SU-DHL-6 (cell line): Measurements from ENCODE around the gene SLC39A5.

Experiments
- H2AFZ ChIP-seq: fragments of 200-600 bp; sonication (generic); 2 replicates; pipeline ENCODE4 v1.6.1; 2014; ENCODE audit warnings: low read depth, mild to moderate bottlenecking, moderate library complexity, mixed read lengths, antibody characterized with exemption, low read length; ENCODE audit not compliant: severe bottlenecking
- H3F3A ChIP-seq: fragments of 200-600 bp; shearing (Covaris generic); 2 replicates; pipeline ENCODE4 v1.6.0; 2016; ENCODE audit warnings: antibody characterized with exemption, mild to moderate bottlenecking; ENCODE audit not compliant: insufficient read depth
- H3K27ac ChIP-seq: fragments of 200-600 bp; sonication (generic); 2 replicates; pipeline ENCODE4 v1.5.1; 2016; ENCODE audit warnings: low read depth, mild to moderate bottlenecking, low read length, moderate library complexity, mixed read lengths
- H3K27me3 ChIP-seq: fragments of 200-600 bp; sonication (generic), shearing (Covaris generic); 2 replicates; pipeline ENCODE4 v1.6.0; 2014; ENCODE audit warnings: mild to moderate bottlenecking, low read length
- H3K36me3 ChIP-seq: fragments of 200-600 bp; sonication (generic); 2 replicates; pipeline ENCODE4 v1.6.1; 2014; ENCODE audit warnings: mild to moderate bottlenecking, low read length, mixed read lengths
- H3K4me2 ChIP-seq: fragments of 300-600, 200-600 bp; shearing (Covaris generic), sonication (generic); 2 replicates; pipeline ENCODE4 v1.6.0; 2014; ENCODE audit warnings: low read length, low read depth, mild to moderate bottlenecking; ENCODE audit not compliant: poor library complexity, severe bottlenecking
- H3K4me3 ChIP-seq: fragments of 200-600 bp; sonication (generic); 2 replicates; pipeline ENCODE4 v1.5.1; 2014; ENCODE audit warnings: antibody characterized with exemption, low read length, mild to moderate bottlenecking, mixed read lengths; ENCODE audit not compliant: insufficient read depth, poor library complexity, severe bottlenecking
- H3K79me2 ChIP-seq: fragments of 200-600 bp; sonication (generic); 2 replicates; pipeline ENCODE4 v1.6.1; 2014; ENCODE audit warnings: mild to moderate bottlenecking, low read length, moderate library complexity; ENCODE audit not compliant: insufficient read depth
- H3K9ac ChIP-seq: fragments of 200-600 bp; sonication (generic); 2 replicates; pipeline ENCODE4 v1.7.0; 2014; ENCODE audit warnings: mild to moderate bottlenecking, low read length
- H3K9me2 ChIP-seq: fragments of 200-600 bp; sonication (generic); replicated peaks from 2 replicates; pipeline ENCODE4 v1.6.1; 2014; ENCODE audit warnings: low read length; ENCODE audit not compliant: insufficient read depth
- H3K9me3 ChIP-seq: fragments of 200-600 bp; sonication (generic); 2 replicates; pipeline ENCODE4 v1.6.1; 2014; ENCODE audit warnings: low read length, mixed read lengths; ENCODE audit not compliant: insufficient read depth
- H4K20me1 ChIP-seq: fragments of 200-600 bp; sonication (generic); 2 replicates; pipeline ENCODE4 v1.6.1; 2014; ENCODE audit warnings: low read depth, mild to moderate bottlenecking, antibody characterized with exemption, low read length, moderate library complexity, mixed read lengths
- EZH2phosphoT487 ChIP-seq: fragments of 200-600 bp; sonication (generic), shearing (Covaris generic); conservative IDR thresholded peaks from 2 replicates; pipeline ENCODE4 v1.6.1; 2018; ENCODE audit warnings: mild to moderate bottlenecking, antibody characterized with exemption, low read length, moderate library complexity, mixed read lengths
- TF ChIP-seq, protein P1 (sequence below): fragments of 200-600 bp; sonication (generic); IDR thresholded peaks from one replicate; pipeline ENCODE4 v1.5.1; 2017; ENCODE audit warnings: antibody characterized with exemption, mild to moderate bottlenecking, low read length, moderate library complexity; ENCODE audit not compliant: insufficient read depth, poor library complexity, severe bottlenecking

The SLC39A5 gene

DNA sequence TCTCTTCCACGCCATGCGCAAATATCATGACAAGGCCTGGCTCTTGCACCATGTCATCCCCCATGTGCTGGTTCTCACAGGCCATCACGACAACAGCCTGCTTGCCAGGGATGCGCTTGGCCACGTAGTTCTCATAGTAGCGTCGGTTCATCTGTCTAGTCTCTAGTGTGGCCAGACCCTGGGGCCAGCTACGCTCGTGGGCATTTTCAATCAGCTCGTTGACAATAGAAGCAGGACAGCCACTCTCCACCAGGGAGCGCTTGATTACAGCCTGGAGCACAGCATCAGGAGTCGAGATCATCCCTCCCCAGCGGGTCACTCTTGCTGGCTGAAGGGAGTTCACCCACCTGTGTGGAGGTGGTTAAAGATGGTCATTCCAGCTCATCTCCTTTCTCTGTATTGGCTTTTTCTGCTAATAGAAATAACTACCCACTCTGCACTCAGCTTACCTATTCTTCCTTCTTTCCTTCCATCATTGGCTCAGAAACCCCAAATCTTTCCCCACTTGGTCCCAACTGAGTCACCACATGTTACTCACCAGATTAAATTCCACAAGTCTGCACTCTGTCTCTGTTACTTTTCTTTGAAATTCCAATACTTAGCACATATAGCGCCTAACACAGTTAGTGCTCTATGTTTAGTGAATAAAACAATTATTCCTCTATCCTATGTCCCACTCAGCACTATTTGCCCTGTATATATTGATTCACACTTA, 23.2 kb upstream of the SLC39A5 start:
- no peaks in the 10 kb centered on the region for H3K27me3 ChIP-seq
- H3K4me2 ChIP-seq: no peak overlapping the region
- no peaks in the 10 kb centered on the region for H3K9me3 ChIP-seq
- TF ChIP-seq, protein P1, sequence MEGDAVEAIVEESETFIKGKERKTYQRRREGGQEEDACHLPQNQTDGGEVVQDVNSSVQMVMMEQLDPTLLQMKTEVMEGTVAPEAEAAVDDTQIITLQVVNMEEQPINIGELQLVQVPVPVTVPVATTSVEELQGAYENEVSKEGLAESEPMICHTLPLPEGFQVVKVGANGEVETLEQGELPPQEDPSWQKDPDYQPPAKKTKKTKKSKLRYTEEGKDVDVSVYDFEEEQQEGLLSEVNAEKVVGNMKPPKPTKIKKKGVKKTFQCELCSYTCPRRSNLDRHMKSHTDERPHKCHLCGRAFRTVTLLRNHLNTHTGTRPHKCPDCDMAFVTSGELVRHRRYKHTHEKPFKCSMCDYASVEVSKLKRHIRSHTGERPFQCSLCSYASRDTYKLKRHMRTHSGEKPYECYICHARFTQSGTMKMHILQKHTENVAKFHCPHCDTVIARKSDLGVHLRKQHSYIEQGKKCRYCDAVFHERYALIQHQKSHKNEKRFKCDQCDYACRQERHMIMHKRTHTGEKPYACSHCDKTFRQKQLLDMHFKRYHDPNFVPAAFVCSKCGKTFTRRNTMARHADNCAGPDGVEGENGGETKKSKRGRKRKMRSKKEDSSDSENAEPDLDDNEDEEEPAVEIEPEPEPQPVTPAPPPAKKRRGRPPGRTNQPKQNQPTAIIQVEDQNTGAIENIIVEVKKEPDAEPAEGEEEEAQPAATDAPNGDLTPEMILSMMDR: peak; percentile 54
- no peak for TF ChIP-seq EZH2phosphoT487
- H3F3A ChIP-seq: peaks cover 15% of the 10 kb centered on the region; the same call in 1 of the 2 replicates
- H3K9ac ChIP-seq: no peak overlapping the region
- H2AFZ ChIP-seq: no peak overlapping the region
- no peaks in the 10 kb centered on the region for H3K79me2 ChIP-seq
- 0 out of 2 replicates have a peak overlapping the region, but pooled peaks have one; percentile 12 for H3K27ac ChIP-seq
- H4K20me1 ChIP-seq: no peaks in the 10 kb centered on the region
- H3K9me2 ChIP-seq: no peaks in the 10 kb centered on the region
- peaks cover 8% of the 10 kb centered on the region; the same call in 1 of the 2 replicates for H3K36me3 ChIP-seq
- no peak overlapping the region for H3K4me3 ChIP-seq

DNA sequence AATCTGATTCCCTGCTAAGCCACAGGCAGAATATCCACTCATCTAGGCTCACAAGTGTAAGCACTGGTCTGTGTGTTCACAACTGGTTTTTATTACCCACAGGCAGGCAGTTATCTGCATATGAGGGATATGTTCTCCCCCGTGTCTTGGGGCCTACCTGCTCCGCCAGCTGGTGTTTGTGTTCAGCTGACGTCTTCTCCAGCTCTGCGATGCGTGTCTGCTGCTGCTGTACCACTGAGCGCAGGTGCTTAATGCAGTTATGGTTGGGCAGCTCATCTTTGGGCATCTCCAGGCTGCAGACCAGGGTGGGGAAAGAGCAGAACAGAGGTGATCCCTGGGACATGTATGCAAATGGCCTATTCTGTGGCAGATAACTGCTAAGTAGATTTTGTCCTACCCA, 21.8 kb upstream of the SLC39A5 start:
- Histone ChIP-seq H3K9ac (no peak overlapping the region), H2AFZ (no peak overlapping the region), H3K36me3 (peaks cover 11% of the 10 kb centered on the region), H3K9me2 (no peaks in the 10 kb centered on the region), H3K27me3 (no peaks in the 10 kb centered on the region), H3K4me3 (no peak overlapping the region), H3K79me2 (no peaks in the 10 kb centered on the region), H4K20me1 (no peaks in the 10 kb centered on the region), H3K4me2 (no peak overlapping the region), H3K27ac (peak overlapping the region; percentile 68), H3K9me3 (no peaks in the 10 kb centered on the region), H3F3A (peaks cover 11% of the 10 kb centered on the region; the same call in 1 of the 2 replicates)
- TF ChIP-seq, protein P1: no peak
- no peak for TF ChIP-seq EZH2phosphoT487

DNA sequence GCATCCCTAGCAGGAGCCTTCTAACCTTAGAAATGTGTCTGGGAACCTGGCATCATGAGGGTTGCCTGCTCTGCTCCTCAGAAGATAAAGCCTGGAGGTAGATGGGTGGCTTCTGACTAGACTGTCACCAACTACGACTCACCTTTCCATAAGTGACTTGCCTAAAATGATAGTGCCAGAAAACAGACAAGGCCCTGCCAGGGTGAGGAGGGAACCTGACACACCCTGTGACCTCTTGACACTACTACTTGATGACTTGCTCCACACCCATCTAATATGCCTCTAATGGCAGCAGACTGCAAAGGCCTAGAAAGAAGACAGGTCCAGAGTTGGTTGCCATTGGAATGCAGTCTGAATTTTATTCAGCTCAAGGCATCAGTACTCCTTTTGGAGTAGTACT, 17.5 kb upstream of the SLC39A5 start:
- Histone ChIP-seq H3K27ac (no peak overlapping the region), H3K79me2 (no peaks in the 10 kb centered on the region), H3K4me2 (no peak overlapping the region), H3K9me3 (no peaks in the 10 kb centered on the region), H3K36me3 (peaks cover 4% of the 10 kb centered on the region; the same call in 1 of the 2 replicates), H3K9me2 (no peaks in the 10 kb centered on the region), H2AFZ (no peak overlapping the region), H3K4me3 (no peak overlapping the region), H3K27me3 (no peaks in the 10 kb centered on the region), H3F3A (peaks cover 5% of the 10 kb centered on the region; the same call in 1 of the 2 replicates), H3K9ac (no peak overlapping the region), H4K20me1 (no peaks in the 10 kb centered on the region)
- TF ChIP-seq, protein P1: no peak
- no peak for TF ChIP-seq EZH2phosphoT487
